HG03196 (cell line): ENCODE results near the gene PRKAG3.

Experiments
- ATAC-seq: cut with Tn5 transposase; IDR thresholded peaks from one replicate; pipeline ENCODE4 v1.9.1; 2021; ENCODE audit not compliant: unreplicated experiment

Gene PRKAG3

DNA sequence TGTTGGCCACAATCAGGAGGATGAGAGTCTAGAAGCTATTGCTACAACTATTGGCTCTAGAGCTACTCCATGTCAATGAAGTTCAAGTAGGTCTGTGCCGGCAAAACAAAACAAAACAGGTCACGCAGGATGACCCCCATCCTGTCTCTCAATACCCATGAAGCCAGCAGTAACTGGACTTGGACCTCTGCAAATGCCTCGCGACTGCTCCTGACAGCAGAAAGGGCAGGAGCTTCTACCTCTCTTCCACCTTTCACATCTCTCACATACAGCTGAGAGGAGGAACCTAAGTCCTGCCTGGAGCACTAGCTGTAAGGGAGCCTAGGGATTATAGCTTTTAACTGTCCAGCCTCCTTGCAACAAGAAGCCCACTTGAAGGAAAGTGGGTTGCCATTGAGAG is 16.0 kb downstream of the PRKAG3 start:
- no peak for ATAC-seq

DNA sequence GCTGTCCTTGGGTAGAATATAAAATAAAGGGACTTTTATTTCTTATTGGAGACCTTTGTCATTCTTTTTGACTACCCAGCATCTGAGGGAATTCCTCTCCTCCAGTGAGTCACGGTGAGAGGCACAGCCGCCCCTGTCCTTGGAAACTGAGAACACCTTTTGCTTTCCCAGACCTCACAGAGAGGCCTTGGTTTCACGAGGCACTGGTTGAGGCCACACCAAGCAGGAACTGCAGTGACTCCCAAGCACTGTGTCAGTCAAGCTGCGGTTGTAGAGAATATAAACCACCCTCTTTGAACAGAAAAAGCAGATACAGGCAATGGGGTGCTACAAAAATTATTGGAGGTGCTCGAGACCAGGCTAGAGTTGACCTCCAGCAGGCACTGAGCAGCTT is 16.4 kb downstream of the PRKAG3 start:
- ATAC-seq, result no peak

DNA sequence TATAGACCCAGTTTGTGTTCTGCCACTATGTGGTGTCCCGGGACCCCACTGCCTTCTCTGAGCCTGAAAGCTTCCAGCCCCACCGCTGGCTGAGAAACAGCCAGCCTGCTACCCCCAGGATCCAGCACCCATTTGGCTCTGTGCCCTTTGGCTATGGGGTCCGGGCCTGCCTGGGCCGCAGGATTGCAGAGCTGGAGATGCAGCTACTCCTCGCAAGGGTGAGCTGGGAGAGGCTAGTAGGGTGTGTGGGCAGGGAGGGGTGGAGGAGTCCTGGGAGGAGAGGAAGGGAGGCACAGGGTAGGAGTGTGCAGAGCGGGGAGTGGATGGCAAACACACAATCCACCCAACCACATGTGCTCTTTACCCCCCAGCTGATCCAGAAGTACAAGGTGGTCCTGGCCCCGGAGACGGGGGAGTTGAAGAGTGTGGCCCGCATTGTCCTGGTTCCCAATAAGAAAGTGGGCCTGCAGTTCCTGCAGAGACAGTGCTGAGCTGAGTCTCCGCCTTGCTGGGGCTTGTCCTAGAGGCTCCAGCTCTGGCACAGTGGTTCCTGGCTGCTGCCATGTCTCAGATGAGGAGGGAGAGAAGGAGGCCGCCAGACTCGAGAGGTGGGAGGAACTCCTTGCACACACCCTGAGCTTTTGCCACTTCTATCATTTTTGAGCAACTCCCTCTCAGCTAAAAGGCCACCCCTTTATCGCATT is 16.9 kb downstream of the PRKAG3 start:
- ATAC-seq, result no peak

DNA sequence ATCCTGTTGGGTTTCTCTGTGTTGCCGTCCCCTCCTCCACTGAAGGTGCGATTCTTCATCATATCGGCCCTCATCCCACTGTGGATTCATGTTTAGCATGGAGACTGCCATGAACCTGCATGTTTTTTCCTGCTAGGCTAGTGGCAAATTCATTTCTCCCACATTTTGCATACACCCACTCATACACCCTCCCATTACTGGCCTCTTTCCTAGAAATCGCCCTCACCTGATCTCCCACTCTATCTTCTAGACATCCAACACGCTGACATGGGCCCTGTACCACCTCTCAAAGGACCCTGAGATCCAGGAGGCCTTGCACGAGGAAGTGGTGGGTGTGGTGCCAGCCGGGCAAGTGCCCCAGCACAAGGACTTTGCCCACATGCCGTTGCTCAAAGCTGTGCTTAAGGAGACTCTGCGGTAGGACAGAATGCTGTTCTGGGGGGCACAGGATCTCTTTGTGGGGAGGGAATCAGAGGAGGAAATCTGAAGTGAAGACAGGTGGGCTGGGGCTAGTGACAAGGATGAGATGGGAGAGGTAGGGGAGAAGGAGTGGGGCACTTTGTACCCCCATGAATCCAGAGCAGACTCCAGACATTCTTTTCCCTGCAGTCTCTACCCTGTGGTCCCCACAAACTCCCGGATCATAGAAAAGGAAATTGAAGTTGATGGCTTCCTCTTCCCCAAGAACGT is 17.7 kb downstream of the PRKAG3 start:
- ATAC-seq, result no peak

DNA sequence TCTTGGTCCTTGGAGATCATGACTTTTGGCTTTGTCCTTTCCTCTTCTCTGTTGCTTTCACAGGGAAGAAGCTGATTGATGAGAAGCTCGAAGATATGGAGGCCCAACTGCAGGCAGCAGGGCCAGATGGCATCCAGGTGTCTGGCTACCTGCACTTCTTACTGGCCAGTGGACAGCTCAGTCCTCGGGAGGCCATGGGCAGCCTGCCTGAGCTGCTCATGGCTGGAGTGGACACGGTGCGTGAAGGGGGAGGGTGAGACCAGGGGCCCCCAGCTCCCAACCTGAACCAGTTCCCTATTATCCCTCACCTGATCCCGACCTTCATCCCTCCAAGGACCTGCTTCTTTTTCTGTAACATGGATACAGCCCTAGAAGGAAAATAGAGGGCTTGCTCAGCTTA is 18.7 kb downstream of the PRKAG3 start:
- ATAC-seq, result no peak

DNA sequence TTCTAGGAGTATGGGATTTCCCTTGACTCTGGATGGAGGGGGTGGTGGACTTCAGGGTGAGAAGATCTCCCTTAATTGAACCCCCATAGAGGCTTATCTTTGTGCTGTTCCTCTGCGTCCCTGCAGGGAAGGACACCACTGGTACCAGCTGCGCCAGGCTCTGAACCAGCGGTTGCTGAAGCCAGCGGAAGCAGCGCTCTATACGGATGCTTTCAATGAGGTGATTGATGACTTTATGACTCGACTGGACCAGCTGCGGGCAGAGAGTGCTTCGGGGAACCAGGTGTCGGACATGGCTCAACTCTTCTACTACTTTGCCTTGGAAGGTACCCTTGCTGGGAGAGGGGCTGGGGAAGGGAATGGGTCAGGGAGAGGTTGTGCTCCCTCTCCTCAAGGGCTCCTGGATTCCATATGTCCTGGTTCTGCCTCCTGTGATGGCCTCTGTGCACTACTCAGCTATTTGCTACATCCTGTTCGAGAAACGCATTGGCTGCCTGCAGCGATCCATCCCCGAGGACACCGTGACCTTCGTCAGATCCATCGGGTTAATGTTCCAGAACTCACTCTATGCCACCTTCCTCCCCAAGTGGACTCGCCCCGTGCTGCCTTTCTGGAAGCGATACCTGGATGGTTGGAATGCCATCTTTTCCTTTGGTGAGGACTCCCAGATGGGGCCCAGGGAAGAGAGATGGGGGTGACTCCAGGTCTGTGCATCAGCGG is 19.3 kb downstream of the PRKAG3 start:
- ATAC-seq, result no peak

DNA sequence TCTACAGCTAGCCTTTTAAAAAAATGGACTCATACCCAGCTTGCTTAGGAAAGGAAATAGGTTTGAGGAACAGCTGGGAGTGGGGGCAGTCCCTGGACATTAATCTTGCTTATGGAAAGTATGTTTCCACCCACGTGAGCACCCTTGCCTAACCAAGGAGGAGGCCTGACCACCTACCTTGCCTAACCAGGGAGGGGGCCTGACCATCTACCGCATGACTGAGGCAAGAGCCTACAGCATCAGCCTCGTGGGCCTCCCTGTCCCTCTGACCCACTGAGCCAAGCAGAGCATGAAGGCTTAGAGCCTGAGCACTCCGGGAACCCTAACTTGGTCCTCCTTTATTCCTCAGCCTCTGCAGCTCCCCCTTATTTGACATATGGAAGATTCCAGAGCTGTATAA is 20.2 kb downstream of the PRKAG3 start:
- ATAC-seq, result no peak

DNA sequence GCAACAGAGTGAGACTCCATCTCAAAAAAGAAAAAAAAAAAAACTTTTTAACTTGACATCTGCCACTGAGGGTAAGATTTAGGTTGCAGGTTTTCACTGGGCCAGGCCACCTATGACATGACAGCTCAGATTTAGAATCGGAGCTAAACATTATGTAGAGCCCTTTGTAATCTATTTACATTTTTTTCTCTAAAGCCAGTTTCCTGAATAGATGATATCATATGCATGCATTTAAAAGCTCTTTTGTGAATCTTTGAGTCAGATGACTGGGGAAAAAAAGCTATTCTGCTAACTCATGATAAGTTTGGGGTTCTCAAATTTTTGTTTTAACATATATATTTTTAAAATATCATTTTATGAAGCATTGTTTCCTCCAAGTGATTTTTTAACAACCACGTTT is 21.3 kb downstream of the PRKAG3 start:
- ATAC-seq, result no peak

DNA sequence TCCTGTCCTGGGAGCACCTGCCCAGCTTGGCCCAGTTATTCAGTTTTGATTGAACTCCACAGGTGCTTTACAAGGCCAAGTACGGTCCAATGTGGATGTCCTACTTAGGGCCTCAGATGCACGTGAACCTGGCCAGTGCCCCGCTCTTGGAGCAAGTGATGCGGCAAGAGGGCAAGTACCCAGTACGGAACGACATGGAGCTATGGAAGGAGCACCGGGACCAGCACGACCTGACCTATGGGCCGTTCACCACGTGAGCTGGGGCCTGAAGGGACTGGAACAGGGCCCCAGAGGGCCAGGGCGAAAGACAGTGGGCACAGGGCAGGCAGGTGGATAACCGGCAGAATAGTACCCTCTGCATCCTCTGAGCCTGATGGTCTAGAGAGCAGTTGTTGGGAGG is 22.1 kb downstream of the PRKAG3 start:
- no peak for ATAC-seq

DNA sequence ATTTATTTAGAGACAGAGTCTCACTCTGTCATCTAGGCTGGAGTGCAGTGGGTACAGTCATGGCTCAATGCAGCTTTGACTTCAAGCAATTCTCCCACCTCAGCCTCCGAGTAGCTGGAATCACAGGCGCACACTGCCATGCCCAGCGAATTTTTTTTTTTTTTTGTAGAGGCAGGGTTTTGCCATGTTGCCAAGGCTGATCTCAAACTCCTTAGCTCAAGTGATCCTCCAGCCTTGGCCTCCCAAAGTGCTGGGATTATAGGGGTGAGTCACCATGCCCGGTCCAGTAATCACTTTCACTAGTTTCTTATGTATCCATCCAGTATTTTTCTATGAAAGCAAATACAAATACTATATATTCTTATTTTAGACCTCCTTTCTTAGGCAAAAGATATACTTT is 24.0 kb downstream of the PRKAG3 start:
- no peak for ATAC-seq

DNA sequence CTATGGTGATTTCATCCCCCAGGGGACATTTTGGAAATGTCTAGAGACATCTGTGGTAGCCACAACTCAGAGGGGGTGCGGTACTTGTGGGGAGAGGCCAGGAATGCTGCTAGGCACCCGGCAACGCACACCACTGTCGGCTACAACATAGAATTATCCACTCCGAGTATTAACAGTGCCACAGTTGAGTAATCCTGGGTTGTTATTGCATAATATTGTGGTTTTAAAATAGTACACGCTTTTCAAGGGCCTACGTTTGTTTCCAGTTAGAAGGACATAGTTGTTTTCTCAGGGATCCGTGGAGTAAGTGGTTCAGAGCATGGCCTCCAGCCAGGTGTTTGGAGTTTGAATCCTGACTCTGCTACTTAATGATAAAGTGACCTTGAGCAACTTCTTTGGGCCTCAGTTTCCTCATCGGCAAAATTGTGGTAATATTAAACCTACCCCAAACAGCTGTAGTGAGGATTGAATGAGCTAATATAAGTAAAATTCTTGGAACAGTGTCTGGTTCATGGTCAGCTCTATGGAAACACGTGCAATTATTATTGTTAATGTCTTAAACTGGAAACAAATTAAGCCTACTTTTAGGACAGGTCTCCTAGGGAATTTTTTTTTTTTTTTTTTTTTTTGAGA is 25.1 kb downstream of the PRKAG3 start:
- no peak for ATAC-seq

DNA sequence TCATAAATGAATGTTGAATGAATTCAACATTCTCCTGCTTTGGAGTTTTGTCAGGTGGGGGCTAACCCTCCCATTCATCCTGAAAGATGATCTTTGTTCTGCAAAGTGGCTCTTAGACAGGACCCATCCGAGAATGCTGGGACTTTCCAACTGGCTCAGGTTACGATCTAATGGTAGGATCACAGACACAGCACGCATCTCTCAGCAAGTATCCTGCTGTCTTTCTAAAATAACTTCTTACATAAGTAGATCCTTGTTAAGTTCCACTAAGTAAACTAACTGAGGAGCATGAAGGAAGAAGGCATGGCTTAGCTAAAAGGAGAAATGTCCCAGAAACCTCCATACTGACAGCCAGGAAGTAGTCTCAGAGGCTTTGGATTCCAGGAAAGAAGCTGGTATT is 26.0 kb downstream of the PRKAG3 start:
- ATAC-seq, result no peak

DNA sequence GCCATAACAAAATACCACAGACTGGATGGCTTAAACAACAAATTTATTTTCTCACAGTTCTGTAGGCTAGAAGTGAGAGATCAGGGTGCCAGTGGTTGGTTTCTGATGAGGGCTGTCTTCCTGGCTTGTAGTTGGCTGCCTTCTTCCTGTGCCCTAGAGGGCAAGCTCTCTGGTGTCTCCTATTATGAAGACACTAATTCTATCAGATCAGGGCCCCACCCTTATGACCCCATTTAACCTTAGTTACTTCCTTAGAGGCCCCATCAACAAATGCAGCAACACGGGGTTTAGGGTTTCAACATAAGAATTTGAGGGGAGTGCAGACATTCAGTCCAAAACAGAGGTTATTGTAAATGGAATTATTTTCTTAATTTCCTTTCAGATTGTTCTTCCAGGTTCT is 26.8 kb downstream of the PRKAG3 start:
- ATAC-seq, result no peak

DNA sequence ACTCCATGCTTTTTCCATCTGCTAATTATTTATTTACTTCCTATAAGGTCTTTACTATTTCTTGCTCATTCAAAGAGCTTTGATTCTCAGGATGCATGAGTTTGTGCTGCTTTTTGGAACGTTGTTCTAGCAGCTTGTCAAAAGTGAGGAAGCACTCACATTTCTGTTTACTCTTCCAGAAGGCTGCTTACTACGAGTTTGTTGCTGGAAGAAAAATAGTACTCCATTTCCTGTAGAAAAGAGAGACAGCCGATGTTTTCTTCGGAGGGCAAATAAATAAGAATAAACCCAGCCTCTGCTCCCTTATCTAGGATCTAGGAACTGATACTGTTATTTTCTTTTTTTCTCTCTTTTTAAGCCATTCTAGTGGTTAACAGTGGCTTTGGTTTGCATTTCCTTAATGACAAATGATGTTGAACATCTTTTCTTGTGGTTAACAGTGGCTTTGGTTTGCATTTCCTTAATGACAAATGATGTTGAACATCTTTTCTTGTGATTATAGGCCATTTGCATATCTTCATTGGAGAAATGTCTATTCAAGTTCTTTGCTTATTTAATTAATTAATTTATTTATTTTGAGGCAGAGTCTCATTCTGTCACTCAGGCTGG is 29.1 kb downstream of the PRKAG3 start:
- no peak for ATAC-seq

DNA sequence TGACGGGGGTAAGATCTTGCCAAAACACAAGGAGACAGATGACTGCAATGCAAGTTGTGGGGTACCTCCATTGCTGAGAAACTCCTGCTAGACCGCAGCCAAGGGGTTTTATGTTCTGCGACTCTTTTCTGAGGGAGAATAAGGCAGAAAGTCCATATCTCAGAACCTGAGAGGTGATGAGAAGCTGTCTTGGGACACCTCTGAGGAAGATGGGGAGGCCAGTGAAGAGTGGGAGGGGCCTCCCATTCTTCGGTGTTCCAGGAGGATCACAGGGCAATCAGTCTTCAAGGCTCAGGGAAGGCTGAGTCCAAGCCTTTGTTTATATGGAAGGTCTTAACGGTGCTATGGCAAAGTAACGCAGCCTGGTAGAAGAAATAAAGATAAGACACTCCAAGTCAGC is 31.6 kb downstream of the PRKAG3 start:
- ATAC-seq, result no peak

DNA sequence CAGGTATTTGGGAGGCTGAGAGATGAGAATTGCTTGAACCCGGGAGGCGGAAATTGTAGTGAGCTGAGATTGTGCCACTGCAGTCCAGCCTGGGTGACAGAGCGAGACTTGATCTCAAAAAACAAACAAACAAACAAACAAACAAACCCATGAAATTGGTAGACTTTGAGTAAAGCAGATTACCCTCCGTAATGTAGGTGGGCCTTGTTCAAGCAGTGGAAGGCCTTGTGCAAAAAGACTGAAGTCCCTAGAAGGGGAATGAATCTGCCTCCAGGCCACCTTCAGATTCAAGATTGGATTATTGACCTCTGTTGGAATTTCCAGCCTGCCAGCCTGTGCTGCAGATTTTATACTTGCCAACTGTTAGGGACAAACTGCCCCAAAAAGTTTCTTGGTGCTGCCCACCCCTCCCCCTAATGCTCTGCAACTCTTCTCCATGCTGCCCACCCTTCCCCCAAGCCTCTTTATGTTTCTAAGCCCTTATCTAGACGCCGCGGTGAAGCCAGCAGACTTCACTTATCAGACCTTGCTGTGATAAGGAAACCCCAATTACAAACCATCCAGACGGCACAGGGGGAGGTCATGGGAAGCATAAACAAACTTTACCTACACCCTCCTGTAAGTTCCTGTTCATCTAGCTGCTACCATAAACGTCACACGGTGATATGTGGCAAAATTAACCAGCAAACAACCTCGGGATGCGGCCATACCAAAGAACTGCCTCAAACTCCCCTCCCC is 32.7 kb downstream of the PRKAG3 start:
- no peak for ATAC-seq

DNA sequence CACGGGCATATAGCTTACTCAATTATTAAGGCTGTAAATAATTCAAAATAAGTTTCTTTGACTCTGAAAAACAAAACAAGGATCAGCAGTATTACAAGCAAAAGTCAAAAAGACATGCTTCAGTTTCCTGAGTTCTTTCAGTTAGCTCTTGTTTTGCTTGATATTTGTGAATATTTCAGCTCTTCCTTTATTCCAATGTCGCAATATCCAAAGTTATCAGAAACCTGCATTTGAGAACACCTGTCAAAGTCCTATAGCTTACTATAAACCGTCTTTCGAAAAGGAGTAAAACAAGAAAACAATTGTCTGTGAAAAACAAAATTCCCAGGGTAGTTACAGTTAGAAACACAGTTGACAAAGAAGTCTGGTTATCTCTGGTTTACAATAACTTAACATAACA is 34.9 kb downstream of the PRKAG3 start:
- ATAC-seq, result no peak

DNA sequence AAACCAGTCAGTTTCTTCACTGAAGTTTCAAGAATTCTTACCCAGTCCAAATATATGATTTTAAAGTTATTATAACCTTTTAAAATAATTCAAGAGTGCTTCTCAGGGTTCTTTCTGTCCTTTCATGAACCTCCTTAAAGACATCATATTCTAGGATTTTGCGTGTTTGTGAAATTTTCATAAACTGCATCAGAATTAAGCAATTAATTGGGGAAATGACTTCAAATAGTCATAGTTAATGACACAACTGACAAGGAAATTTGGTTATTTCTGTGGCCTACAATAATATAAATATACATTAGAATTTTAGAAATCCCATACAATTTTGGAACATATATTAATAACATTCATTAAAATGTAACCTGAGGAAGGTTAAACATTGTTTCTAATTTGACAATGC is 39.2 kb downstream of the PRKAG3 start:
- ATAC-seq, result no peak

DNA sequence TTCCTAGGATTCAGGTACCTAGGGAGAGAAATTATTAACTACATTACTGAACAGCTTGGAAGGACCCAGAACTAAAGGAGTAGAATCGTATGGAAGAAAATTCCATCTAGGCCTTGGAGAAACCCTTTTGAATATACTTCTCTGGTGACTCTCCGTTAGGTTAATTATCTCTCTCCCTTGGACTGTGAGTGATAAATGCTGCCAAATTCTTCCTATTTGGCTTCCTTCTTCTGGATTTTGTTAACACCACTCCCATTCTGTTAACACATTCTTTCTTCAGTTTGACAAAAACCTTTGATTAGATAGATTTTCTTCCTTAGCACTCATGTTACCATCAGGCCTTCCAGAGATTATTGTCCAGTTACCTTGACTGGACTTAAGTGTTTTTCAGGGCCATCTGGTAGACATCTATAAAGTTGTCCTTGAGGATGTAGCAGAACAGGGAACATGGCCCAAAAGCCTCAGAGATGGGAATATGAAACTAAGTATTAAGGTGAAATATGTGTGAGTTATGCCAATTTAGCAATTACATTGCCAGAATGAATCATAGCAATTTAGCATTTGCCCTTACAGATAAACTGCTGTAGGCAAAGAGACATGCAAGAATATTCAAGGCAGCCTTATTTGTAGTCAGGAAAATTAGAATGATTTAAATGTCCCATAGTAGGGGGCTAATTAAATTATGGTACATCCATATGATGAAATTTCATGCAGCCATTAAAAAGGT is 42.9 kb downstream of the PRKAG3 start:
- no peak for ATAC-seq

DNA sequence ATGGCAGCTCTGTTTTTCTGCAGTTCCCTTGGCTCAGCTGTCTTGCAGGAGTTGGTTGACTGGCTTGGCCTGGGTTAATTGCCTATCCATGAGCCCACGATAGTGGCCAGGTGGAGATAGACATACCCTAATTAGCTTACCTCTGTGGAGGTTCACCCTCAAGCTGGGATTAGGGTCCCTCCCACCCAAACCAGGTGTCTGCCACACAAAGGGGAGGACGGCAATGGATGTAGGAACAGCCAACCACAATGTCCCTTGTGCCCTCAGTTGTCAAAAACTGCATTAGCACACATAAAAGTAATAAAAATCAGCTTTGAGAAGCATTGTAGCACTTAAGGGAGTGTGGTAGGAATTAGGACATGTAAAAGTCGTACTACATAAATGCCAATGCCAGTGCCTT is 45.5 kb downstream of the PRKAG3 start:
- ATAC-seq, result no peak
